ENCODE measurements around the gene UBE3C.

The UBE3C gene

DNA sequence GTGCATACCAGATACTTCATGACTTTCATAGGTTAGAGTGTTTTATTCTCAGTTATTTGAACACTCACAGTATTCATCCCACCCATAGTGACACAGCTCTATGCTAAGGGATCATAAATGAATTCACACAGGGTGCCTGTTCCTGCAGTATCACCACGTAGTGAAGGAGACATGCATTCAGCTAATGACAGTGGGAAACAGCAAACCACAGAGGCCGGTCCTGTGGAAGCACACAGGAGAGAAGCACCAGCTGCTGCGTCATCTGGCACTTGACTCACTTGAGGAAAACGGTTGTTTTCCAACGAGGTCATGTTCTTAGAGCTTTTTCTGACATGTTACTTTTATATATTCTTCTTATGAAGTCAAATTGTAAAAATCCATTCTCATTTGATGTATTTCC, 73.0 kb downstream of the UBE3C start:
- Histone ChIP-seq H3K4me2 (ENCODE audit: low read length) (no peak overlapping the region), H3K4me1 (ENCODE audit: control insufficient read depth, low read depth, low read length) (no peaks in the 10 kb centered on the region), H4K8ac (ENCODE audit: low read depth, low read length) (no peak overlapping the region), H3K23ac (ENCODE audit: low read length) (no peak overlapping the region), H2BK120ac (ENCODE audit: low read depth, low read length) (no peak overlapping the region), H2BK15ac (replicated peaks; ENCODE audit: low read depth) (no peak overlapping the region), H3K79me1 (ENCODE audit: low read length) (peaks cover 6% of the 10 kb centered on the region), H3K79me2 (ENCODE audit: control insufficient read depth, insufficient read depth, low read length) (no peaks in the 10 kb centered on the region), H3K18ac (ENCODE audit: low read length) (no peak overlapping the region), H3K56ac (ENCODE audit: low read length) (no peak overlapping the region), H2BK5ac (ENCODE audit: low read length) (no peak overlapping the region), H3K27me3 (ENCODE audit: insufficient read depth, low read length, poor library complexity) (no peaks in the 10 kb centered on the region), H2AK5ac (ENCODE audit: low read length) (no peak overlapping the region), H3K36me3 (ENCODE audit: control insufficient read depth, insufficient read depth, low read length) (peaks cover 3% of the 10 kb centered on the region), H3K4me3 (ENCODE audit: low read length) (no peak overlapping the region), H3K4ac (ENCODE audit: low read depth, low read length) (no peak overlapping the region), H4K5ac (ENCODE audit: low read length) (no peak overlapping the region), H3K9ac (ENCODE audit: low read length) (no peak overlapping the region), H3K27ac (ENCODE audit: low read depth, low read length) (no peak overlapping the region)
- WGBS (ENCODE audit: extremely low coverage, insufficient coverage, low lambda C conversion rate): no CpG with 5 or more reads among the region's 5 CpGs
- DNase-seq: no peak

DNA sequence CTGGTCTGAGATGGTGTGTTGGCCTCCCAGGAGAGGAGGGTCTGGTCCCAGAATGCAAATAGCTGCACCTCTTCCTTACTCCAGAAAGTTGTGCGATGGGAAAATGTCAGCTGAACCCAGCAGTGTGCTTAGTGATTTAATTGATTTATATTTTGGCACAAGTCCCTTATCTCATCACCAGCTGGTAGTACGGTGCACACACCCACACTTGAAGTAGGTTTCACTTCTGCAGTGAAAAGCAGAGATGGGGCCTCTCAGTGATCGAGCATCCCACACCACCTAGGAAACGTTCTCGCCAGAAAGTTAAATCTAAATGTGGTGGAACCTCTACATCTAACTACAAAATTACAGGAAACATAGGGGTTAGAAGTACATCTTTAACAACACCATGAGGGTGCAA, 80.4 kb downstream of the UBE3C start:
- H3K23ac ChIP-seq (ENCODE audit: low read length): no peak overlapping the region
- H4K8ac ChIP-seq (ENCODE audit: low read depth, low read length): no peak overlapping the region
- no peaks in the 10 kb centered on the region for H3K4me1 ChIP-seq (ENCODE audit: control insufficient read depth, low read depth, low read length)
- H3K18ac ChIP-seq (ENCODE audit: low read length): no peak overlapping the region
- WGBS (ENCODE audit: extremely low coverage, insufficient coverage, low lambda C conversion rate): no CpG with 5 or more reads among the region's 5 CpGs
- no peaks in the 10 kb centered on the region for H3K27me3 ChIP-seq (ENCODE audit: insufficient read depth, low read length, poor library complexity)
- H2BK15ac ChIP-seq (replicated peaks; ENCODE audit: low read depth): no peak overlapping the region
- H3K4me2 ChIP-seq (ENCODE audit: low read length): no peak overlapping the region
- no peak overlapping the region for H3K27ac ChIP-seq (ENCODE audit: low read depth, low read length)
- H3K79me2 ChIP-seq (ENCODE audit: control insufficient read depth, insufficient read depth, low read length): no peaks in the 10 kb centered on the region
- no peak overlapping the region for H3K9ac ChIP-seq (ENCODE audit: low read length)
- no peak overlapping the region for H4K5ac ChIP-seq (ENCODE audit: low read length)
- H2BK120ac ChIP-seq (ENCODE audit: low read depth, low read length): no peak overlapping the region
- no peak for DNase-seq
- no peak overlapping the region for H3K56ac ChIP-seq (ENCODE audit: low read length)
- no peak overlapping the region for H3K4ac ChIP-seq (ENCODE audit: low read depth, low read length)
- H3K79me1 ChIP-seq (ENCODE audit: low read length): peaks cover 4% of the 10 kb centered on the region
- no peak overlapping the region for H2BK5ac ChIP-seq (ENCODE audit: low read length)
- no peak overlapping the region for H3K4me3 ChIP-seq (ENCODE audit: low read length)
- H3K36me3 ChIP-seq (ENCODE audit: control insufficient read depth, insufficient read depth, low read length): peaks cover 10% of the 10 kb centered on the region
- H2AK5ac ChIP-seq (ENCODE audit: low read length): no peak overlapping the region

- H2BK15ac ChIP-seq (replicated peaks; ENCODE audit: low read depth): no peak overlapping the region
- H3K23ac ChIP-seq (ENCODE audit: low read length): no peak overlapping the region
- H4K8ac ChIP-seq (ENCODE audit: low read depth, low read length): no peak overlapping the region
- H3K4me3 ChIP-seq (ENCODE audit: low read length): no peak overlapping the region
- H3K9ac ChIP-seq (ENCODE audit: low read length): no peak overlapping the region
- H2AK5ac ChIP-seq (ENCODE audit: low read length): no peak overlapping the region
- no CpG with 5 or more reads among the region's 8 CpGs for WGBS (ENCODE audit: extremely low coverage, insufficient coverage, low lambda C conversion rate)
- DNase-seq: no peak
- no peaks in the 10 kb centered on the region for H3K4me1 ChIP-seq (ENCODE audit: control insufficient read depth, low read depth, low read length)
- no peak overlapping the region for H3K18ac ChIP-seq (ENCODE audit: low read length)
- H3K79me1 ChIP-seq (ENCODE audit: low read length): no peaks in the 10 kb centered on the region
- H3K56ac ChIP-seq (ENCODE audit: low read length): no peak overlapping the region
- H4K5ac ChIP-seq (ENCODE audit: low read length): no peak overlapping the region
- H3K4ac ChIP-seq (ENCODE audit: low read depth, low read length): no peak overlapping the region
- H3K27me3 ChIP-seq (ENCODE audit: insufficient read depth, low read length, poor library complexity): no peaks in the 10 kb centered on the region
- no peak overlapping the region for H2BK120ac ChIP-seq (ENCODE audit: low read depth, low read length)
- peaks cover 9% of the 10 kb centered on the region for H3K36me3 ChIP-seq (ENCODE audit: control insufficient read depth, insufficient read depth, low read length)
- no peak overlapping the region for H3K27ac ChIP-seq (ENCODE audit: low read depth, low read length)
- H3K79me2 ChIP-seq (ENCODE audit: control insufficient read depth, insufficient read depth, low read length): no peaks in the 10 kb centered on the region
- H3K4me2 ChIP-seq (ENCODE audit: low read length): no peak overlapping the region
- no peak overlapping the region for H2BK5ac ChIP-seq (ENCODE audit: low read length)
Measured at GRCh38 chr7:157220916-157221569, 82.3 kb downstream of the UBE3C start.

DNA sequence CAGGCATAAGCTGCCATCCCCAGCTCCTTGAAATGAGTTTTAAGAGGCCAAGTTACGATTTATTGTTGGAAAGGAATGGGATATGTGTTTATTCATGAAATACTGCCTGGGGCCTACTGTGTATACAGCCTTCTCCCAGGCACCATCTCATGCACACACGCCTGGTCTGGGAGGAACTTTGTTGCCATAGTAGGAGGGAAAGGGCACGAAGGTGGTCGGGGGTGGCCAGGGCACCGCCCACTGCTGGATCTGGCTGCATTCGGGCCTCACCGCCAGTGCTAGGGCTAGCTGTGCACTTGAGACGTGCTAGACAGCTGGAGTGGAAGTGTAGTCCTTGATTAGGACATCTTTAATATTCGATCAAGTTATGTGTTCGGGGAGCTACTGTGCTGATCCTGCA, 84.0 kb downstream of the UBE3C start:
- Histone ChIP-seq H3K4me1 (ENCODE audit: control insufficient read depth, low read depth, low read length) (no peaks in the 10 kb centered on the region), H3K36me3 (ENCODE audit: control insufficient read depth, insufficient read depth, low read length) (peaks cover 9% of the 10 kb centered on the region), H2BK5ac (ENCODE audit: low read length) (no peak overlapping the region), H3K4me2 (ENCODE audit: low read length) (no peak overlapping the region), H2AK5ac (ENCODE audit: low read length) (no peak overlapping the region), H3K4ac (ENCODE audit: low read depth, low read length) (no peak overlapping the region), H2BK15ac (replicated peaks; ENCODE audit: low read depth) (no peak overlapping the region), H3K79me1 (ENCODE audit: low read length) (no peaks in the 10 kb centered on the region), H4K5ac (ENCODE audit: low read length) (no peak overlapping the region), H3K79me2 (ENCODE audit: control insufficient read depth, insufficient read depth, low read length) (no peaks in the 10 kb centered on the region), H3K27ac (ENCODE audit: low read depth, low read length) (no peak overlapping the region), H3K9ac (ENCODE audit: low read length) (no peak overlapping the region), H3K56ac (ENCODE audit: low read length) (no peak overlapping the region), H2BK120ac (ENCODE audit: low read depth, low read length) (no peak overlapping the region), H3K4me3 (ENCODE audit: low read length) (no peak overlapping the region), H3K18ac (ENCODE audit: low read length) (no peak overlapping the region), H3K27me3 (ENCODE audit: insufficient read depth, low read length, poor library complexity) (no peaks in the 10 kb centered on the region), H3K23ac (ENCODE audit: low read length) (no peak overlapping the region), H4K8ac (ENCODE audit: low read depth, low read length) (no peak overlapping the region)
- DNase-seq: no peak
- WGBS (ENCODE audit: extremely low coverage, insufficient coverage, low lambda C conversion rate): no CpG with 5 or more reads among the region's 10 CpGs

DNA sequence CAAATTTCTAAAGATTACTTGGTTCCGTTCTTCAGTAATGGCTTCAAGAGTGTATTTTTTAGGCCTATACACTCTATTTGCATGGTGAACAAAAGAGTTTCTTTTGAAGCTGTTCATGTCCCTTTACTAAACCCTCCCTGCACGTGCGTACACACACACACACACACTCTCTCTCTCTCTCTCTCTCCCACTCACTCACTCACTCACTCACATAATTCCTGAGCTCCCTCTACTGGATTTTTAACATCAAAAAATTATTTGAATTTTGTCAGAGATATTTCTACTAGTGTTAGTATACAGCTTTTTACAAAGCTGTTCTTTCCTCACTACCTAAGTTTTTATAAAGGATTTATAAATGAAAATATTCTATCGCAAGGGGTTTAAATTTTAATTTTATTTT, 85.9 kb downstream of the UBE3C start:
- peaks cover 6% of the 10 kb centered on the region for H3K36me3 ChIP-seq (ENCODE audit: control insufficient read depth, insufficient read depth, low read length)
- WGBS (ENCODE audit: extremely low coverage, insufficient coverage, low lambda C conversion rate): no CpG with 5 or more reads among the region's 4 CpGs
- no peak overlapping the region for H2BK120ac ChIP-seq (ENCODE audit: low read depth, low read length)
- no peak overlapping the region for H3K4me2 ChIP-seq (ENCODE audit: low read length)
- no peak overlapping the region for H3K4me3 ChIP-seq (ENCODE audit: low read length)
- H2BK5ac ChIP-seq (ENCODE audit: low read length): no peak overlapping the region
- no peak overlapping the region for H4K8ac ChIP-seq (ENCODE audit: low read depth, low read length)
- no peak overlapping the region for H2AK5ac ChIP-seq (ENCODE audit: low read length)
- H3K4me1 ChIP-seq (ENCODE audit: control insufficient read depth, low read depth, low read length): no peaks in the 10 kb centered on the region
- H3K27me3 ChIP-seq (ENCODE audit: insufficient read depth, low read length, poor library complexity): no peaks in the 10 kb centered on the region
- H3K18ac ChIP-seq (ENCODE audit: low read length): no peak overlapping the region
- no peaks in the 10 kb centered on the region for H3K79me1 ChIP-seq (ENCODE audit: low read length)
- H3K4ac ChIP-seq (ENCODE audit: low read depth, low read length): no peak overlapping the region
- no peaks in the 10 kb centered on the region for H3K79me2 ChIP-seq (ENCODE audit: control insufficient read depth, insufficient read depth, low read length)
- no peak overlapping the region for H3K56ac ChIP-seq (ENCODE audit: low read length)
- no peak overlapping the region for H3K23ac ChIP-seq (ENCODE audit: low read length)
- H2BK15ac ChIP-seq (replicated peaks; ENCODE audit: low read depth): no peak overlapping the region
- no peak for DNase-seq
- no peak overlapping the region for H4K5ac ChIP-seq (ENCODE audit: low read length)
- no peak overlapping the region for H3K9ac ChIP-seq (ENCODE audit: low read length)
- no peak overlapping the region for H3K27ac ChIP-seq (ENCODE audit: low read depth, low read length)

GRCh38 chr7:157228864-157229422, 90.2 kb downstream of the UBE3C start:
- H3K36me3 ChIP-seq (ENCODE audit: control insufficient read depth, insufficient read depth, low read length): peaks cover 3% of the 10 kb centered on the region
- no peaks in the 10 kb centered on the region for H3K79me1 ChIP-seq (ENCODE audit: low read length)
- DNase-seq: peak; percentile 58
- H2AK5ac ChIP-seq (ENCODE audit: low read length): no peak overlapping the region
- H3K4me1 ChIP-seq (ENCODE audit: control insufficient read depth, low read depth, low read length): no peaks in the 10 kb centered on the region
- no peak overlapping the region for H3K18ac ChIP-seq (ENCODE audit: low read length)
- H2BK5ac ChIP-seq (ENCODE audit: low read length): no peak overlapping the region
- no peak overlapping the region for H3K27ac ChIP-seq (ENCODE audit: low read depth, low read length)
- no peak overlapping the region for H3K56ac ChIP-seq (ENCODE audit: low read length)
- H2BK120ac ChIP-seq (ENCODE audit: low read depth, low read length): no peak overlapping the region
- H3K4ac ChIP-seq (ENCODE audit: low read depth, low read length): no peak overlapping the region
- H2BK15ac ChIP-seq (replicated peaks; ENCODE audit: low read depth): no peak overlapping the region
- no CpG with 5 or more reads among the region's 8 CpGs for WGBS (ENCODE audit: extremely low coverage, insufficient coverage, low lambda C conversion rate)
- H3K4me3 ChIP-seq (ENCODE audit: low read length): no peak overlapping the region
- no peak overlapping the region for H3K23ac ChIP-seq (ENCODE audit: low read length)
- no peak overlapping the region for H3K4me2 ChIP-seq (ENCODE audit: low read length)
- H3K9ac ChIP-seq (ENCODE audit: low read length): no peak overlapping the region
- H3K79me2 ChIP-seq (ENCODE audit: control insufficient read depth, insufficient read depth, low read length): no peaks in the 10 kb centered on the region
- no peaks in the 10 kb centered on the region for H3K27me3 ChIP-seq (ENCODE audit: insufficient read depth, low read length, poor library complexity)
- no peak overlapping the region for H4K8ac ChIP-seq (ENCODE audit: low read depth, low read length)
- H4K5ac ChIP-seq (ENCODE audit: low read length): no peak overlapping the region

Measured in mesendoderm (in vitro differentiated cells).